ENCODE results near the gene HDAC2. TPM values are rescaled to one million over a fixed set of nuclear protein-coding genes. Genes with fewer than 3 reads are reported as not detected.
A peak's percentile ranks its signal among the peaks of the same experiment; 100 is the strongest.

The HDAC2 gene
- total RNA-seq, 1 experiment from 2014 or later = 66.1 TPM

DNA sequence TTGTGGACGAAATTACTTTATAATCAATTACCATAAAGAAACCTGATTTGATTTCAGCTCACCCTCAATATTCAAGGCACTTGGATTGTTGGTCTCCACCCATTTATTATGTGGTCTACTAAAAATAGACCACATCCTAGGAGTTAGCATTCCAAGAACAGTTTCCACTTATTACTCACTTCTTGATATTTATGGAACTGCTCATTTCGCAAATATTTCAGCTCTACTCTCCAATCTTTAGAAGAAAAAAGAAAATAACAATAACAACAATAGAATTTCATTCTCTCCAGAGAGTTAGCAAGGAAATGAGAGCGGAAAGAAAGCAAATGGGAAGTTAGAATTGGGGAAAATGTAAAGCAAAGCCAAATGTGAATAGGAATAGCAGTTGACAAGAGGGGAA is 26.2 kb upstream of the HDAC2 start:
- ATAC-seq (peak; percentile 48), DNase-seq (peak; percentile 85)
- Histone ChIP-seq H4K20me1 (ENCODE audit: low read length) (no peaks in the 10 kb centered on the region), H3F3A (ENCODE audit: low read length, unreplicated experiment) (no peaks in the 10 kb centered on the region), H3K9me2 (replicated peaks; ENCODE audit: low read length) (no peaks in the 10 kb centered on the region), H3K4me3 (ENCODE audit: low read length) (peak overlapping the region; percentile 35; the same call in 1 of the 2 replicates), H3K4me1 (ENCODE audit: insufficient read depth, low read length) (peaks cover 65% of the 10 kb centered on the region), H3K9ac (ENCODE audit: low read length) (no peak overlapping the region), H3K9me3 (ENCODE audit: low read length) (no peaks in the 10 kb centered on the region), H3K79me2 (ENCODE audit: low read length) (0 out of 2 replicates have a peak, but pooled peaks cover 7% of the 10 kb centered on the region), H3K4me2 (ENCODE audit: low read length) (peak overlapping the region; percentile 75), H3K27me3 (ENCODE audit: low read length) (no peaks in the 10 kb centered on the region), H2AFZ (ENCODE audit: low read length) (no peak overlapping the region), H3K36me3 (ENCODE audit: low read depth, low read length) (no peaks in the 10 kb centered on the region), H3K27ac (ENCODE audit: low read length) (peak overlapping the region; percentile 51)
- no TSS peak for BruUV-seq (replicated peaks)
- ChIA-PET CTCF (interaction anchor here (0.6 to 0.8 kb wide), 3 partner anchors 64 to 347 kb away, joined by 3 to 7 read pairs (median 3); no protein-coding TSS in a partner anchor), POLR2A (ENCODE audit: unreplicated experiment) (no interaction called here)
- intact Hi-C loops (cut with micrococcal nuclease) = loop anchor here (1.0 to 10.0 kb wide), 4 partner anchors 20 to 1898 kb away; no protein-coding TSS in a partner anchor
- TF ChIP-seq CTCF (conservative IDR thresholded peaks at IDR 0.05; ENCODE audit: low read depth, low read length) (no peak), EZH2 (IDR thresholded peaks at IDR 0.05; ENCODE audit: low read length, unreplicated experiment) (no peak), EZH2phosphoT487 (IDR thresholded peaks at IDR 0.05; ENCODE audit: borderline replicate concordance, low read length) (no peak)

DNA sequence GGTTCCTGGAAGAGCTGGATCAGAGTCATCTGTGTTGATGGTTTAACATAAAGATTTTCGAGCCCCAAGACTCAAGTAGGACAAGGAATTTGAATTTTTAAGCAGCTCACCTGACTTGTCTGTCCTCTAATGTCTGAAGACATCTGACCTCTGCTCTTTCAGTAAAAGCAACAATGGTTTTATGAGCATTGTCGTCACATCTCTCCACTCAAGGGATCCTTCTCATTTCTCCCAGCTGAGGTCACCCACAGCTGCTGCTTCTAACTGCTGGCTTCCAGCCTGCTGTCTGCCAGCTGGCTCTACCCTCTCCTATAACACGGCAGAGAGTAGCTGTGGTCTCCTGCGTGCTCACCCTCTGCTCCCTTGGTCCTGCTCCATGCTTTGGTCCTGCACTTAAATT is 24.7 kb upstream of the HDAC2 start:
- no TSS peak for BruUV-seq (replicated peaks)
- Histone ChIP-seq H3K9me2 (replicated peaks; ENCODE audit: low read length) (no peaks in the 10 kb centered on the region), H3K4me2 (ENCODE audit: low read length) (peak overlapping the region; percentile 67), H3K27ac (ENCODE audit: low read length) (peak overlapping the region; percentile 51), H3K9me3 (ENCODE audit: low read length) (no peaks in the 10 kb centered on the region), H3F3A (ENCODE audit: low read length, unreplicated experiment) (no peaks in the 10 kb centered on the region), H3K9ac (ENCODE audit: low read length) (no peak overlapping the region), H3K4me3 (ENCODE audit: low read length) (peak overlapping the region; percentile 32), H3K36me3 (ENCODE audit: low read depth, low read length) (no peaks in the 10 kb centered on the region), H4K20me1 (ENCODE audit: low read length) (no peaks in the 10 kb centered on the region), H3K79me2 (ENCODE audit: low read length) (0 out of 2 replicates have a peak, but pooled peaks cover 7% of the 10 kb centered on the region), H2AFZ (ENCODE audit: low read length) (no peak overlapping the region), H3K27me3 (ENCODE audit: low read length) (no peaks in the 10 kb centered on the region), H3K4me1 (ENCODE audit: insufficient read depth, low read length) (peaks cover 51% of the 10 kb centered on the region)
- intact Hi-C loops (cut with micrococcal nuclease) = loop anchor here (1.0 to 10.0 kb wide), 9 partner anchors 56 to 1899 kb away; no protein-coding TSS in a partner anchor
- ChIA-PET POLR2A (ENCODE audit: unreplicated experiment) (no interaction called here), CTCF (interaction anchor here (0.8 to 2.1 kb wide), 3 partner anchors 15 to 309 kb away, joined by 3 to 22 read pairs (median 6); no protein-coding TSS in a partner anchor)
- DNase-seq (peak; percentile 91), ATAC-seq (peak; percentile 81)
- TF ChIP-seq EZH2phosphoT487 (IDR thresholded peaks at IDR 0.05; ENCODE audit: borderline replicate concordance, low read length) (no peak), CTCF (conservative IDR thresholded peaks at IDR 0.05; ENCODE audit: low read depth, low read length) (no peak), EZH2 (IDR thresholded peaks at IDR 0.05; ENCODE audit: low read length, unreplicated experiment) (no peak)

- Histone ChIP-seq H3K36me3 (ENCODE audit: low read depth, low read length) (no peaks in the 10 kb centered on the region), H3K9me2 (replicated peaks; ENCODE audit: low read length) (no peaks in the 10 kb centered on the region), H3K4me1 (ENCODE audit: insufficient read depth, low read length) (peaks cover 44% of the 10 kb centered on the region), H3K79me2 (ENCODE audit: low read length) (0 out of 2 replicates have a peak, but pooled peaks cover 7% of the 10 kb centered on the region), H3K9ac (ENCODE audit: low read length) (no peak overlapping the region), H4K20me1 (ENCODE audit: low read length) (no peaks in the 10 kb centered on the region), H3K4me3 (ENCODE audit: low read length) (no peak overlapping the region), H3K9me3 (ENCODE audit: low read length) (no peaks in the 10 kb centered on the region), H3K27ac (ENCODE audit: low read length) (peak overlapping the region; percentile 51), H2AFZ (ENCODE audit: low read length) (no peak overlapping the region), H3K27me3 (ENCODE audit: low read length) (no peaks in the 10 kb centered on the region), H3F3A (ENCODE audit: low read length, unreplicated experiment) (no peaks in the 10 kb centered on the region), H3K4me2 (ENCODE audit: low read length) (peak overlapping the region; percentile 67)
- ChIA-PET POLR2A (ENCODE audit: unreplicated experiment) (interaction anchor here (0.5 kb wide), 1 partner anchor 24 kb away, joined by 5 read pairs; the partner anchor contains the start of gene HDAC2), CTCF (interaction anchor here (0.7 to 2.1 kb wide), 5 partner anchors 66 to 348 kb away, joined by 3 to 22 read pairs (median 5); no protein-coding TSS in a partner anchor)
- intact Hi-C loops (cut with micrococcal nuclease) = loop anchor here (1.0 to 10.0 kb wide), 9 partner anchors 56 to 1900 kb away; no protein-coding TSS in a partner anchor
- ATAC-seq = peak; percentile 82
- TF ChIP-seq EZH2 (IDR thresholded peaks at IDR 0.05; ENCODE audit: low read length, unreplicated experiment) = no peak
- TF ChIP-seq CTCF (conservative IDR thresholded peaks at IDR 0.05; ENCODE audit: low read depth, low read length) = peak; percentile 97
- no TSS peak for BruUV-seq (replicated peaks)
- peak; percentile 90 for DNase-seq
These were observed 24.0 kb upstream of the HDAC2 start for GRCh38 chr6:113994934-113995342.

All from PC-3 (cell line).